IPS DF 6.9 (cell line): ENCODE data around the gene SH2B3.

Experiments used
- DNase-seq: peaks from one replicate; pipeline ENCODE4 v3.0.0-alpha.2; 2013; ENCODE audit warnings: low read depth, low spot score
- H3K27ac ChIP-seq: one replicate; pipeline ENCODE4 v1.5.1; 2013; ENCODE audit warnings: low read length, control low read depth
- H3K27me3 ChIP-seq: 2 replicates; pipeline ENCODE4 v1.6.1; 2013; ENCODE audit warnings: mild to moderate bottlenecking, low read length; ENCODE audit not compliant: control insufficient read depth, insufficient read depth
- H3K36me3 ChIP-seq: 2 replicates; pipeline ENCODE4 v1.6.1; 2013; ENCODE audit warnings: low read length; ENCODE audit not compliant: control insufficient read depth, insufficient read depth
- H3K4me1 ChIP-seq: 2 replicates; pipeline ENCODE4 v1.6.1; 2013; ENCODE audit warnings: low read length; ENCODE audit not compliant: control insufficient read depth, insufficient read depth
- H3K4me3 ChIP-seq: 2 replicates; pipeline ENCODE4 v1.5.1; 2013; ENCODE audit warnings: mild to moderate bottlenecking, low read length
- H3K9me3 ChIP-seq: 2 replicates; pipeline ENCODE4 v1.6.1; 2013; ENCODE audit warnings: low read length, inconsistent platforms; ENCODE audit not compliant: control insufficient read depth, insufficient read depth
- WGBS: extraction: QIAGEN DNeasy Blood & Tissue Kit; methylation state at CpG from one replicate; pipeline ENCODE4 v1.1.7; 2013; ENCODE audit warnings: mixed read lengths, missing lambda C conversion rate; ENCODE audit not compliant: insufficient read length, insufficient coverage; 5-methylcytosine and 5-hydroxymethylcytosine counted together

SH2B3 gene

DNA sequence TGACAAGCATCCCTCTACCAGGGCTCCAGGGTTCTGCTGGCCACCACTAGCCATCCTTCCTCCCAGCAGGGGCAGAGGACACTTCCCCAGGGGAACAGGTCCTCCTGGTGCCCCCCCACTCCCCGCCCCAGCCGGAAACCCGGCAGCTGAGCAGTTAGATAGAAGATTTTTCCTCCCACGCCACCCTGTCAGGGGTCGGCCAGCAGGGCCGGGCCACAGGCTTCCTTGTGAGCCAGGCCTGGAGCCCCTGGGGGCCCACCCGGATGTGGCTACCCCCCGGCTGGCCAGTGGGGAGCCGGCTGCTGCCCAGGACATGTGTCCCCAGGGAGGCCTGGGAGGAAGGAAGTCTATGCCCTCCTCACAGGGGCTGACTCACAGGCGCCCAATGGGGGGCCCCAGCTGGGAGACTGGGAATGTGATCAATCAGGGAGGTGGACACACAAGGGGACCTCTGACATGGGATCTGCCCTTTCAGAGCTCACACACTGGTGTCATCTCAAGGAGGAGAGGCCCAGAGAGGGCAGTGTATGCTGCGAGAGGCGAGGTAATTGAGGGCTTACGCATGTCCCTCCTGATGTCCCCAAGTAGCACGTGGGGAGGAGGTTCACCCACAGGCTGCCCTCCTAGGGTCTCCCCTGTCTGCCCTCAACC, 4.2 kb downstream of the SH2B3 start:
- no CpG with 5 or more reads among the region's 14 CpGs for WGBS
- Histone ChIP-seq H3K9me3 (no peaks in the 10 kb centered on the region), H3K36me3 (no peaks in the 10 kb centered on the region), H3K27ac (no peak overlapping the region), H3K4me3 (no peak overlapping the region), H3K27me3 (no peaks in the 10 kb centered on the region), H3K4me1 (peaks cover 24% of the 10 kb centered on the region)
- no peak for DNase-seq

GRCh38 chr12:111410431-111411184, 4.9 kb downstream of the SH2B3 start:
- DNase-seq, result no peak
- Histone ChIP-seq H3K27me3 (no peaks in the 10 kb centered on the region), H3K4me3 (no peak overlapping the region), H3K36me3 (no peaks in the 10 kb centered on the region), H3K9me3 (no peaks in the 10 kb centered on the region), H3K4me1 (peaks cover 24% of the 10 kb centered on the region), H3K27ac (no peak overlapping the region)
- WGBS, result no CpG with 5 or more reads among the region's 12 CpGs

DNA sequence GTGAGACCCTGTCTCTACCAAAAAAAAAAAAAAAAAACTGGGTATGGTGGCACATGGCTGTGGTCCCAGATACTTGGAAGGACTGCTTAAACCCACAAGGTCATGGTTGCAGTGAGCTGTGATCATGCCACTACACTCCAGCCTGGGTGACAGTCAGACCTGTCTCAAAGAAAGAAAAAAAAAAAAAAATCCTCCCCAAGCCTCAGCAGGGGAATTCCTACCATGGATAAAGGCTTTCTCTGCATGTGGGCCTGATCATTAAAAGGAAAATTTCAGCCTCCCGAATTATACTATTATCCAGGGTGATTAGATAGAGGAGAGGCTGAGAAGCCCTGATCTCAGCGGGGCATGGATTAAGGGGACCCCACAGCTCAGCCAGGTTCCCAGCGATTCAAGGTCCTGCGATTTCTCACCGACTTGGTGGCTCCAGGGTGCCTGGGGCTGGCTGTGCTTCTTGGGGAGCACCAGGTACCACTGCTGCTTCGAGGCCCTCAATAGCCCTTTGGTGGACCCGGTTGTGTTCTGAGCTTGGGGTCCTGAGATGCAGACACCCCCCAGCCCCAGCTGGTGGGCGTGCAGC, 5.6 kb downstream of the SH2B3 start:
- DNase-seq, result no peak
- WGBS, result no CpG with 5 or more reads among the region's 8 CpGs
- H3K27ac ChIP-seq, result no peak overlapping the region
- H3K4me3 ChIP-seq, result no peak overlapping the region
- no peaks in the 10 kb centered on the region for H3K36me3 ChIP-seq
- H3K4me1 ChIP-seq, result peaks cover 24% of the 10 kb centered on the region
- H3K9me3 ChIP-seq, result no peaks in the 10 kb centered on the region
- H3K27me3 ChIP-seq, result no peaks in the 10 kb centered on the region

- Histone ChIP-seq H3K4me1 (peaks cover 23% of the 10 kb centered on the region), H3K4me3 (no peak overlapping the region), H3K9me3 (no peaks in the 10 kb centered on the region), H3K27ac (no peak overlapping the region), H3K27me3 (no peaks in the 10 kb centered on the region), H3K36me3 (no peaks in the 10 kb centered on the region)
- no peak for DNase-seq
- WGBS, result no CpG with 5 or more reads among the region's 15 CpGs
Observed at GRCh38 chr12:111412007-111412829, 6.5 kb downstream of the SH2B3 start.

- DNase-seq, result no peak
- no CpG with 5 or more reads among the region's 6 CpGs for WGBS
- no peak overlapping the region for H3K27ac ChIP-seq
- H3K4me1 ChIP-seq, result peaks cover 19% of the 10 kb centered on the region
- H3K9me3 ChIP-seq, result no peaks in the 10 kb centered on the region
- no peaks in the 10 kb centered on the region for H3K36me3 ChIP-seq
- no peak overlapping the region for H3K4me3 ChIP-seq
- no peaks in the 10 kb centered on the region for H3K27me3 ChIP-seq
Observed at GRCh38 chr12:111412830-111413441, 7.2 kb downstream of the SH2B3 start.

DNA sequence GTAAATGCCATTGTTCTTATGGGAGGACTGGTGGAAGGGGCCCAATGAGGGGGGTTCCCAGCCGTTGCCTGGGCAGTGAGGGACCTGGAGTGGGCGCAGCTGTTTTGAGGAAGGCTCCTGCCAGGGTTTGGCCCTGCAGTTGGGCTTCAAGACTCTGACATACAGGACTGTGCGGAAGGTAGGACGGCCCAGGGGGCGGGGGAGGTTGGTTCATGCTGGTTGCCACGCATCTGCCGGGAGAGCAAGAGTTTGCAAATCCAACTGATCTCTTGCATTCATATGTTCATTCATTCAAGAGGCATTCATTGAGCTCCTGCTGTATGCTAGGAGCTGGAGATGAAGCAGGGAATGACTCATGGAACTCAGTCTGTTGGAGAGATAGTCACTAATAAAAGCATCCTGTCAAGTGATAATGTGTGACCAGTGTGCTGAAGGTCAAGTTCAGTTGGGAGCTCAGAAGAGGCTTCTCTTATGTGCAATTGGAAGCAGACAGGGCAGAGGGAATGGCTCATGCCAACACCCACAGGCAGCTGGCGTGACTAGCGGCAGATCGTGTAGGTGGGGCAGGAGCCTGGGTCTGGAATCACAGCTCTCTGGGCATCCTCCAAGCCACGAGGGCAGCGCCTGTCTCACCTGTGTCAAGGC, 7.8 kb downstream of the SH2B3 start:
- Histone ChIP-seq H3K9me3 (no peaks in the 10 kb centered on the region), H3K36me3 (peaks cover 2% of the 10 kb centered on the region; the same call in 1 of the 2 replicates), H3K4me3 (no peak overlapping the region), H3K4me1 (peaks cover 19% of the 10 kb centered on the region), H3K27ac (no peak overlapping the region), H3K27me3 (no peaks in the 10 kb centered on the region)
- no CpG with 5 or more reads among the region's 12 CpGs for WGBS
- no peak for DNase-seq

DNA sequence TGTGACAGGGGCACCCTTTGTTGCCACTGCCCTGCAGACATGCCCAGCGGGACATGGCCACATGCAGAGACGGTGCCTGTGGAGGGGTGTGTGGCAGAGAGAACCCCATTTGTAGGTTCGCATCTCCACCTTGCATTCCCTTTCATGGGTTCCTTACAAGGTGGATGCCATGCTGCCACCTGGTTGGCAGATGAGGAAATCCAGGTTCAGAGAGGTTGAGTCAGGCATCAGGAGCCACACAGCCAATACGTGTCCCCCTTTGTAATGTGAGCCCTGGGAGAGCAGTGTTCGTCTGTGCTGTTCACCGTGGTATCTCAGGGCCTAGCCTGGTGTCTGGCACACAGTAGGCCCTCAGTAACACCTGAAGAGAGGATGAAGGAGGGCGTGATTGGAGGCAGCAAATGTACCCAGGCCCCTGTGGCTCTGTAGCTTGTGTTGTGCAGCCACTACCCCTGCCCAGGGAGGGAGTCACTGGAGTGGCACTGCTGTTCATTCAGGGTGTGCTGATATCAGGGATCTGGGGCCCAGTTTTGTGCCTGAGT, 9.1 kb downstream of the SH2B3 start:
- Histone ChIP-seq H3K9me3 (no peaks in the 10 kb centered on the region), H3K27me3 (no peaks in the 10 kb centered on the region), H3K27ac (no peak overlapping the region), H3K4me3 (no peak overlapping the region), H3K4me1 (peaks cover 15% of the 10 kb centered on the region), H3K36me3 (peaks cover 2% of the 10 kb centered on the region)
- whole genome bisulfite sequencing, result no CpG with 5 or more reads among the region's 7 CpGs
- DNase-seq, result no peak

- no peak overlapping the region for H3K4me3 ChIP-seq
- H3K4me1 ChIP-seq, result peaks cover 4% of the 10 kb centered on the region; the same call in 1 of the 2 replicates
- no peaks in the 10 kb centered on the region for H3K27me3 ChIP-seq
- no CpG with 5 or more reads among the region's 2 CpGs for WGBS
- no peaks in the 10 kb centered on the region for H3K9me3 ChIP-seq
- H3K27ac ChIP-seq, result no peak overlapping the region
- DNase-seq, result no peak
- H3K36me3 ChIP-seq, result peaks cover 2% of the 10 kb centered on the region
Observed at GRCh38 chr12:111417290-111417689, 11.6 kb downstream of the SH2B3 start.

- H3K4me1 ChIP-seq, result peaks cover 4% of the 10 kb centered on the region; the same call in 1 of the 2 replicates
- H3K36me3 ChIP-seq, result peaks cover 2% of the 10 kb centered on the region
- DNase-seq, result no peak
- H3K9me3 ChIP-seq, result no peaks in the 10 kb centered on the region
- WGBS, result no CpG with 5 or more reads among the region's 67 CpGs
- no peak overlapping the region for H3K4me3 ChIP-seq
- no peak overlapping the region for H3K27ac ChIP-seq
- H3K27me3 ChIP-seq, result no peaks in the 10 kb centered on the region
Observed at GRCh38 chr12:111417784-111418593, 12.3 kb downstream of the SH2B3 start.
